Neuronal stem cell (in vitro differentiated cells): ENCODE results near the gene INTS1.

Source experiments
- DNase-seq: peaks from one replicate; pipeline ENCODE4 v3.0.0-alpha.2; 2013; ENCODE audit warnings: low spot score
- H2AFZ ChIP-seq: one replicate; pipeline ENCODE4 v1.6.1; 2013; ENCODE audit warnings: mild to moderate bottlenecking, low read length, inconsistent platforms
- H2AK5ac ChIP-seq: 2 replicates; pipeline ENCODE4 v1.6.1; 2013; ENCODE audit warnings: low read depth, mild to moderate bottlenecking, inconsistent platforms, low read length, moderate library complexity, mixed read lengths
- H2BK120ac ChIP-seq: 2 replicates; pipeline ENCODE4 v1.6.1; 2013; ENCODE audit warnings: low read depth, mild to moderate bottlenecking, inconsistent platforms, low read length, moderate library complexity, mixed read lengths
- H2BK12ac ChIP-seq: one replicate; pipeline ENCODE4 v1.6.1; 2013; ENCODE audit warnings: low read length, inconsistent platforms
- H2BK15ac ChIP-seq: 2 replicates; pipeline ENCODE4 v1.6.1; 2013; ENCODE audit warnings: mild to moderate bottlenecking, low read length, inconsistent platforms, mixed read lengths
- H2BK5ac ChIP-seq: one replicate; pipeline ENCODE4 v1.6.1; 2013; ENCODE audit warnings: inconsistent platforms, mild to moderate bottlenecking, low read length, moderate library complexity
- H3K14ac ChIP-seq: one replicate; pipeline ENCODE4 v1.6.1; 2013; ENCODE audit warnings: low read length, inconsistent platforms
- H3K18ac ChIP-seq: 2 replicates; pipeline ENCODE4 v1.6.1; 2013; ENCODE audit warnings: low read length, inconsistent platforms
- H3K23ac ChIP-seq: 2 replicates; pipeline ENCODE4 v1.6.1; 2013; ENCODE audit warnings: low read depth, mild to moderate bottlenecking, mixed read lengths, low read length, inconsistent platforms; ENCODE audit not compliant: poor library complexity
- H3K27ac ChIP-seq: replicated peaks from 3 replicates; pipeline ENCODE4 v1.5.1; 2013; ENCODE audit warnings: low read length, inconsistent platforms
- H3K27me3 ChIP-seq, 3 experiments: 2 replicates each; pipeline ENCODE4 v1.6.1; 2013; ENCODE audit warnings: low read length in 3 of 3, mild to moderate bottlenecking in 2 of 3, inconsistent platforms in 1 of 3, low read depth in 1 of 3, mixed read lengths in 1 of 3, moderate library complexity in 1 of 3; ENCODE audit not compliant: control insufficient read depth in 3 of 3, insufficient read depth in 3 of 3
- H3K36me3 ChIP-seq, 2 donors: replicated peaks in 1 of 2; 2 replicates each; pipeline ENCODE4 v1.6.1; 2013; ENCODE audit warnings: low read length in 2 of 2; ENCODE audit not compliant: control insufficient read depth in 2 of 2, insufficient read depth in 2 of 2
- H3K4ac ChIP-seq: 2 replicates; pipeline ENCODE4 v1.6.1; 2013; ENCODE audit warnings: inconsistent platforms, mild to moderate bottlenecking, low read length, moderate library complexity
- H3K4me1 ChIP-seq, 2 donors: 1 replicate in 1 of 2; 2 replicates in 1 of 2; pipeline ENCODE4 v1.6.1; 2013; ENCODE audit warnings: low read length in 2 of 2, low read depth in 1 of 2; ENCODE audit not compliant: control insufficient read depth in 2 of 2, insufficient read depth in 1 of 2
- H3K4me2 ChIP-seq: one replicate; pipeline ENCODE4 v1.6.1; 2013; ENCODE audit warnings: mild to moderate bottlenecking, low read length, inconsistent platforms; ENCODE audit not compliant: insufficient read depth, poor library complexity, severe bottlenecking
- H3K4me3 ChIP-seq, 2 donors: 2 replicates each; pipeline ENCODE4 v1.5.1; 2013; ENCODE audit warnings: low read length in 2 of 2, mild to moderate bottlenecking in 2 of 2, inconsistent platforms in 1 of 2, moderate library complexity in 1 of 2
- H3K79me1 ChIP-seq: one replicate; pipeline ENCODE4 v1.6.1; 2013; ENCODE audit warnings: low read depth, mild to moderate bottlenecking, inconsistent platforms, low read length, moderate library complexity
- H3K9ac ChIP-seq: one replicate; pipeline ENCODE4 v1.6.1; 2013; ENCODE audit warnings: mild to moderate bottlenecking, low read depth, low read length, inconsistent platforms; ENCODE audit not compliant: poor library complexity
- H3K9me3 ChIP-seq, 2 donors: replicated peaks in 1 of 2; 2 replicates each; pipeline versions ENCODE3 to v1.6.1; 2013; ENCODE audit warnings: low read length in 2 of 2, mild to moderate bottlenecking in 2 of 2, inconsistent platforms in 1 of 2, low read depth in 1 of 2, mixed read lengths in 1 of 2, moderate library complexity in 1 of 2; ENCODE audit not compliant: control insufficient read depth in 2 of 2, insufficient read depth in 1 of 2
- H4K8ac ChIP-seq: one replicate; pipeline ENCODE4 v1.6.1; 2013; ENCODE audit warnings: low read depth, mild to moderate bottlenecking, inconsistent platforms, low read length, moderate library complexity
- H4K91ac ChIP-seq: one replicate; pipeline ENCODE4 v1.6.1; 2013; ENCODE audit warnings: low read length, low read depth, mild to moderate bottlenecking, inconsistent platforms; ENCODE audit not compliant: poor library complexity
- WGBS, 2 donors: extraction: QIAGEN DNeasy Blood & Tissue Kit; methylation state at CpG; one replicate each; pipeline ENCODE4 v1.1.7; 2013; ENCODE audit warnings: missing lambda C conversion rate in 2 of 2, mixed read lengths in 1 of 2; ENCODE audit not compliant: insufficient read length in 2 of 2, insufficient replicate concordance in 1 of 2; ENCODE audit errors: extremely low coverage in 2 of 2; 5-methylcytosine and 5-hydroxymethylcytosine counted together

Gene INTS1

GRCh38 chr7:1449501-1449900, 54.7 kb downstream of the INTS1 start:
- DNase-seq = no peak
- Histone ChIP-seq H3K27me3 (no peaks in the 10 kb centered on the region), H3K9ac (no peak overlapping the region), H2BK120ac (no peak overlapping the region), H3K9me3 (no peaks in the 10 kb centered on the region), H3K4me2 (no peak overlapping the region), H2BK12ac (peak overlapping the region; percentile 84), H4K8ac (no peak overlapping the region), H2BK15ac (no peak overlapping the region), H2AFZ (no peak overlapping the region), H3K18ac (peak overlapping the region; percentile 71), H3K14ac (peak overlapping the region; percentile 97), H3K23ac (peak overlapping the region; percentile 65), H3K4me1 (peaks cover 13 to 21% of the 10 kb centered on the region in 2 donors), H2BK5ac (peak overlapping the region; percentile 66), H3K4me3 (no peak overlapping the region), H4K91ac (no peak overlapping the region), H3K27ac (no peak overlapping the region), H3K4ac (peak overlapping the region; percentile 84), H3K79me1 (peaks cover 3% of the 10 kb centered on the region), H3K36me3 (no peaks in the 10 kb centered on the region), H2AK5ac (peak overlapping the region; percentile 70)
- WGBS, 2 donors = no CpG with 5 or more reads among the region's 13 CpGs

- Histone ChIP-seq H3K4me1 (peaks cover 11 to 16% of the 10 kb centered on the region in 2 donors), H2AK5ac (peak overlapping the region; percentile 46), H2AFZ (no peak overlapping the region), H3K27ac (no peak overlapping the region), H4K8ac (no peak overlapping the region), H3K18ac (peak overlapping the region; percentile 11), H3K79me1 (peaks cover 3% of the 10 kb centered on the region), H3K4me2 (no peak overlapping the region), H2BK15ac (peak overlapping the region; percentile 89), H3K36me3 (no peaks in the 10 kb centered on the region), H2BK120ac (no peak overlapping the region), H4K91ac (no peak overlapping the region), H2BK12ac (no peak overlapping the region), H3K9me3 (no peaks in the 10 kb centered on the region), H3K4ac (no peak overlapping the region), H2BK5ac (no peak overlapping the region), H3K23ac (no peak overlapping the region), H3K27me3 (no peaks in the 10 kb centered on the region), H3K4me3 (no peak overlapping the region), H3K14ac (no peak overlapping the region), H3K9ac (no peak overlapping the region)
- WGBS, 2 donors = no CpG with 5 or more reads among the region's 14 CpGs
- no peak for DNase-seq
Measured at GRCh38 chr7:1448958-1449357, 55.2 kb downstream of the INTS1 start.

- Histone ChIP-seq H4K8ac (no peak overlapping the region), H2BK5ac (peak overlapping the region; percentile 87), H2BK15ac (no peak overlapping the region), H2AFZ (no peak overlapping the region), H2BK12ac (no peak overlapping the region), H2AK5ac (peak overlapping the region; percentile 89), H3K36me3 (no peaks in the 10 kb centered on the region), H3K9ac (no peak overlapping the region), H4K91ac (no peak overlapping the region), H3K4me2 (no peak overlapping the region), H2BK120ac (no peak overlapping the region), H3K27ac (no peak overlapping the region), H3K18ac (peak overlapping the region; percentile 48), H3K4me1 (peaks cover 9 to 13% of the 10 kb centered on the region in 2 donors), H3K23ac (no peak overlapping the region), H3K9me3 (no peaks in the 10 kb centered on the region), H3K27me3 (no peaks in the 10 kb centered on the region), H3K4me3 (no peak overlapping the region), H3K4ac (no peak overlapping the region), H3K14ac (no peak overlapping the region), H3K79me1 (peaks cover 3% of the 10 kb centered on the region)
- no peak for DNase-seq
- no CpG with 5 or more reads among the region's 15 CpGs for WGBS, 2 donors
Measured at GRCh38 chr7:1447551-1448244, 56.5 kb downstream of the INTS1 start.

DNA sequence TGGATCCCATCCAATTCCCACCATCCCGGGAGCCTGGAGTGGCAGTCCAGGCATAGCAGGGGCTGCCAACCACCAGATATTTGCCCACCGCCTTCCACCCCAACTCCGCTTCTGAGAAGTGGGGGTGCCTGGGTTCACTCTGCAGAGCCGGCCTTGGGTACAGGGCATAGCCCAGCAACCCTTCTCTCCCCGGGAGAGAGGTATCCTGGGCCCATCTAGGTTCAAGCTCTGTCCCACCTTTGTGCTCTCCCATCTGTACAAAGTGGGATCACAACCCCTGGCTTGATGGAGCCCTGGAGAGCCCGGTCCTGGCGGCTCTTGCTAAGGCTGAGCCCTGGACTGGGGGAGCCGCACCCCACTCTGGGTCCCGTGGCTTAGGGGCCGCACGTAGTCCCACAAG, 57.1 kb downstream of the INTS1 start:
- Histone ChIP-seq H3K9ac (no peak overlapping the region), H3K4ac (no peak overlapping the region), H3K4me1 (peaks cover 3 to 7% of the 10 kb centered on the region in 2 donors), H3K4me2 (no peak overlapping the region), H2BK120ac (no peak overlapping the region), H3K36me3 (no peaks in the 10 kb centered on the region), H2BK12ac (no peak overlapping the region), H3K9me3 (no peaks in the 10 kb centered on the region), H3K14ac (no peak overlapping the region), H2AFZ (no peak overlapping the region), H3K27ac (no peak overlapping the region), H3K27me3 (no peaks in the 10 kb centered on the region), H3K4me3 (no peak overlapping the region), H2AK5ac (peak overlapping the region; percentile 89), H3K79me1 (peaks cover 3% of the 10 kb centered on the region), H4K8ac (no peak overlapping the region), H4K91ac (no peak overlapping the region), H2BK5ac (peak overlapping the region; percentile 22), H2BK15ac (no peak overlapping the region), H3K23ac (no peak overlapping the region), H3K18ac (peak overlapping the region; percentile 48)
- WGBS, 2 donors = no CpG with 5 or more reads among the region's 11 CpGs
- DNase-seq = no peak
